GM19023 (cell line): ENCODE measurements around the gene NCAPG.

Source experiments
- ATAC-seq: cut with Tn5 transposase; IDR thresholded peaks from one replicate; pipeline ENCODE4 v1.9.1; 2021; ENCODE audit warnings: mild to moderate bottlenecking, moderate library complexity; ENCODE audit not compliant: unreplicated experiment

The NCAPG gene

DNA sequence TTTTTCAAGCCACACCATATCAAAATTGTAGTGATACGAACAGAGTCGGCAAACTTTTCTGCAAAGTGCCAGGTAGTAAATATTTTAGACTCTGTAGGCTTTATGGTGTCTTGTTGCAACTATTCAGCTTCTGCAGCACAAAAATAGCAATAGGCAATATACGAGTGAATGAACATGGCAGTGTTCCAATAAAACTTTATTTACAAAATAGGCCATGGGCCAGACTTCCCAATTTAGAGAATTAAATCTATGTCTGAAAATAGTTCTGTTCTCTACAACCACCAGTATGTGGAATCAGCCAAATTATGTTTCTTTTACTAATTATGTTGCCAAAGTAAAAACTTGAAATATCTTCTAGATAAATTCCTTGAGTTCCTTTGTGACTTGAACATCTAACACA is 56.5 kb downstream of the NCAPG start:
- ATAC-seq: no peak

DNA sequence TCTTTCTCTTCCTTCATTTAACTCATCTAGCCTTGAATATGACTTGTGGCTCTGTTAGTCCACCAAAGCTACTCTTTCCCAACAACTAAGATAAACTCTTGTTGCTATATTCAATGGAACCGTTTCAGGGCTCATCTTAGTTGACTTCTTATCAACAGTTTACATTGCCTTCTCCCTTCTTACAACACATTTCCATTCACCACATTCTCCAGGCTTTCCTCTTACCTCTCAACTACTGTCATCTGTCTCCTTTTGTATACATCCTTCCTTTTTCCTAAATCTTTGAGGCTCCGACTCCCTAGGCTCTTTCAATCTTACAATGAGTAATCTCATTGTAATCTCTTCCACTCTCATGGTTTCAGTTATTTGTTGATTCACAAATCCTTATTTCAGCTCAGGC is 58.5 kb downstream of the NCAPG start:
- ATAC-seq: no peak

DNA sequence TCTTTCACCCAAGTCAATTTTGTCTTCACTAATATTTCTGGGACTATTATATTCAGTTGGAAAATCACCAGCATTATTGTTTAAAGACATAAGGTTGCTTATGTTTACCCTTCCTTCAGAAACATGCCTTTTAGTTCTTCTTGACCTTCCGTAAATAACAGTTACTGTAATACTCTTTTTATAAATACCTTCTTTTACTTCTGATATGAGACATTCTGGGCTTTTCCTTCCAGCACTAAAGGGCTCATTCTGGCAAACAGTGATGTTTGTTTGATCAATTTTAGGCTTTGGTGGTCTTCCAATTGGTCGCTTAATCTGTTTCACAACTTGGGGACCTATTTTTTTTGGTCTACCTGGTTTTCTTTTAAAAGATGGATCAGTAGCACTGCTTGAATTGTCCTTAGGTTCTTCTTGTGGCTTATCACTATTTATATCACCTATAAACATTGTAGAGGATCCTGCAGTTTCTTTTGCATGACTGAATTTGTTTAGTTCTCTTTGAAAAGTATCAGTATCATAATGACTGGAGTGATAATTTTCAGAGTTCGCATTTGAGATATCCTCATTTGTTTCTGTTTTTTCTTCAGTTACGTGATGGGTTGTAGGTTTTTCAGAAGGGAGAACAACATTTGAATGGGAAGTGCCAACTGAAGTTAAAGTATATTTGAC is 64.8 kb downstream of the NCAPG start:
- ATAC-seq: peak; percentile 84

DNA sequence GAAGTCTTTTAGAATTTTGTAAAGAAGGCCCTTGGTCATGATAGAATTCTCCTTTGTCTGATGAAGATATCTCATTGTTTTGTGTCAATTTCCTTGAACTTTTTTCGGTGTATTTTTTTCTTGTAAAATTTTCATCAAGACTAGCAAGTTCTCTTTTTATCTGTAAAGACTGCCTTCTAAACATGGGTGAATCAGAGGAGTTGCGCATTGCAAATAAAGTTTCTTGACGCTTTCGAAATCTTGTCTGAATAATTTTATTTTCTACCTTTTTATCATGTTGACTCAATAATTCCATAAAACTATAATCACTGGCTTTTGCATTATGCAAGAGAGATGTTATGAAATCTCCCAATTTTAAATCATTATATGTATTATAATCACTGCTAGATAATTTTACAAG is 66.2 kb downstream of the NCAPG start:
- no peak for ATAC-seq

DNA sequence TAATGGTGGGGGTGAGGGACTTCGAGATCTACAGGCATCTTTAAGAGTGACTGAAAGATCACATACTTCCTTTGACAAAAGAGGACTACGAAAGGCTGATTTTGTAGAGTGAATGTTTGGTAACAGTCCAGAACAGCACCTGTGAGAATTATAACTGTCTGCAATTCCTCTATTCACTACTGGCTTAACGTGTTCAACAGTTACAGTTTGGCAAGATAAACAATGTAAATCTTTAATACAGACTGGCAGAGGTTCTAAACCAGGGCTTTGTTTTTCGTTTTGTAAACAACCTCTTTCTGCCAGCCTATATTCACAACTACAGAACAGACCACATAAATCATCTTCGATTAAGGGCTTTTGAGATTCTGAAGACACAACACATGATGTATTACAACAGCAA is 66.9 kb downstream of the NCAPG start:
- ATAC-seq: no peak

DNA sequence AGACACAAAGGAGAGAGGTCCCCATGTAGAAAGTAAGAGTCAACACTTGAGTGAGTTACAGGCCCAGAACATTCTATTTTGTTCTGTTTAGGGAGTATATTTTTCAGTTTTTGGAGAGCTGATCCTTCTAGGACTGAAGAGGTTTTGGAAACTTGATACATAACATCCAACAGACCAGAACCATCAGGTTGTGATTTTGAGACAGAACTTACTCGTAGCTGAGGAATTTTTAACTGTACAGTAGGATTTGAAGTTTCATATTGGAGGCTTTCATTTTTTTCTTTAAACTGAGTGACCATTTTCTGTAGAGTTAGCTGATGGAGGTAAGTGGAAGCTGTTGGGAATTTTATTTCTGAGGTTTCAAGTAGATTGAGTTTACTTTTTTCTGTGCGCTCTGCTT is 73.3 kb downstream of the NCAPG start:
- no peak for ATAC-seq

DNA sequence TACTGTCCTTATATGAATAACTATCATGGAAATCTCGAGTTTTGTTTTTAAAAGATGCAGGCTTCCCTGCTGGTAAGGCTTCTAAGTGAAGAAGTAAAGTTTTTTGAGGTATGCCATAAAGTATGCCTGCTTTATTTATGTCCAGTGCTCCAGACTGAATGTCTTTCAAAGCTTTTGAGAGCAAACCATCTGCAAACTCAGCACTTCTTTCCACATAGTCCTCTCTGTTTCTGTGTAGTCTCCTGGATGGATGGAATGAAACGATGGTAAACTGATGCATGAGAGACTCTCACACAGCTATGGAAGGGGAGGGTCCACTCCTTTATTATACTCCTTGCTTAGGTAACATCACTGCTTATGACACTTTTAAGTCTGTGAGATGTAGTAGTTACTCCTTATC is 73.7 kb downstream of the NCAPG start:
- ATAC-seq: no peak

DNA sequence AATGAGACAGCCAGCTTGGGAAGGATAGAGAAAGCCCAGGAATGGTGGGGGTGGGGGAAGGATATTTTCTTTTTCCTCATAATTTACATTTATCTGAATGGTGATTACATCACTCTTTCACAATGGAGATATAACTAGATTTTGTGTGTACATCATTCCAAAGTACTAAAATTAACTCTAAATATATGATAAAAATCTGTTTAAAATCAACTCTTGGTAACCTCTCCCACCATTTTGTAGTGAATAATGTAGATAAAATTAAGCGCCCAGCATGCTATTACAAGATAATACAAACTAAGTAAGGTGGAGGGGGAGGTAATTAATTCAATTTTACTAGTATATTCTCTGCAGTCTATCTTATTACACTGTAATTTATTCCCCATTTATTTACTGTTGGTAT is 78.9 kb downstream of the NCAPG start:
- ATAC-seq: no peak

DNA sequence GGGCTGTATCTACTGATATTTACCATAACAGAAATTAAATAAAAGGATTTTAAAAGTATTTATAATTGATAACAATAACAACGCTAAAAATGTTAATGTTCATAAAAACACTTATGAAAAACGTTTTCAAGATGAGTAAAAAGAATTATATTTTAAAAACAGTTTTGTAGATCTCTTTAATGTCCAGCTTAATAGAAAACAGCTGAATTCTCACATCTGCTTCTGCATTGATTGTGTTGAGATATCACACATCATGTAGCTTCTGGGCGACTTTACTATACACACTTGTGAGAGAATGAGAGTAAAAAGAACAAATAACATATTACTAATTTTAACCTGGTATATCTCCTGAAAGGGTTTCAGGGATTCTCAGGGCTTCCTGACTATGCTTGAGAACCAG is 83.6 kb downstream of the NCAPG start:
- ATAC-seq: no peak
